SU-DHL-6 (cell line): Measurements from ENCODE around the gene PIF1.

Experiments used
- CTCF ChIP-seq: fragments of 200-600 bp; sonication (generic); IDR thresholded peaks from one replicate; pipeline ENCODE4 v1.5.1; 2017; ENCODE audit warnings: antibody characterized with exemption, mild to moderate bottlenecking, low read length, moderate library complexity; ENCODE audit not compliant: insufficient read depth, poor library complexity, severe bottlenecking
- EZH2phosphoT487 ChIP-seq: fragments of 200-600 bp; sonication (generic), shearing (Covaris generic); conservative IDR thresholded peaks from 2 replicates; pipeline ENCODE4 v1.6.1; 2018; ENCODE audit warnings: mild to moderate bottlenecking, antibody characterized with exemption, low read length, moderate library complexity, mixed read lengths

- no peak for TF ChIP-seq CTCF
- TF ChIP-seq EZH2phosphoT487: no peak
These were observed 52.5 kb downstream of the PIF1 start for GRCh38 chr15:64772964-64773363.
